Endodermal cell (in vitro differentiated cells): ENCODE results near the gene COQ5. TPM values are rescaled to one million over a fixed set of nuclear protein-coding genes. Genes with fewer than 3 reads are reported as not detected.

Source experiments
- DNase-seq: peaks from one replicate; pipeline ENCODE4 v3.0.0-alpha.2; 2017
- H3K27ac ChIP-seq: 2 replicates; pipeline ENCODE4 v1.5.1; 2013; ENCODE audit warnings: mild to moderate bottlenecking, low read depth, low read length, moderate library complexity
- H3K27me3 ChIP-seq: 2 replicates; pipeline ENCODE4 v1.6.1; 2013; ENCODE audit warnings: mild to moderate bottlenecking, low read length, moderate library complexity; ENCODE audit not compliant: insufficient read depth, control insufficient read depth, poor library complexity, severe bottlenecking
- H3K36me3 ChIP-seq: 2 replicates; pipeline ENCODE4 v1.7.0; 2013; ENCODE audit warnings: mild to moderate bottlenecking, low read length, moderate library complexity; ENCODE audit not compliant: control insufficient read depth, insufficient read depth
- H3K4me1 ChIP-seq: one replicate; pipeline ENCODE4 v1.7.0; 2013; ENCODE audit warnings: low read length; ENCODE audit not compliant: control insufficient read depth, insufficient read depth
- H3K4me3 ChIP-seq: 2 replicates; pipeline ENCODE4 v1.5.1; 2013; ENCODE audit warnings: mild to moderate bottlenecking, low read length, moderate library complexity
- H3K9ac ChIP-seq: 2 replicates; pipeline ENCODE4 v1.6.1; 2013; ENCODE audit warnings: mild to moderate bottlenecking, low read length, moderate library complexity; ENCODE audit not compliant: poor library complexity, severe bottlenecking; ENCODE audit errors: extremely low read depth
- H3K9me3 ChIP-seq: 2 replicates; pipeline ENCODE4 v1.6.1; 2013; ENCODE audit warnings: mild to moderate bottlenecking, low read length, moderate library complexity; ENCODE audit not compliant: control insufficient read depth
- H3K27ac Mint-ChIP-seq: 2 replicates; pipeline ENCODE4 v1.8.0; 2020; ENCODE audit warnings: mixed read lengths
- H3K27me3 Mint-ChIP-seq: 2 replicates; pipeline ENCODE4 v1.8.0; 2021; ENCODE audit warnings: mild to moderate bottlenecking, mixed read lengths; ENCODE audit not compliant: insufficient read depth
- H3K36me3 Mint-ChIP-seq: 2 replicates; pipeline ENCODE4 v1.8.0; 2020; ENCODE audit warnings: low read depth, mixed read lengths
- H3K4me1 Mint-ChIP-seq: 2 replicates; pipeline ENCODE4 v1.8.0; 2020; ENCODE audit warnings: mixed read lengths
- H3K4me3 Mint-ChIP-seq: 2 replicates; pipeline ENCODE4 v1.8.0; 2020; ENCODE audit warnings: mild to moderate bottlenecking, moderate library complexity, mixed read lengths
- H3K9me3 Mint-ChIP-seq: 2 replicates; pipeline ENCODE4 v1.8.0; 2020; ENCODE audit warnings: mild to moderate bottlenecking, mixed read lengths
- CTCF ChIP-seq: fragments of 200-600 bp; sonication (generic); conservative IDR thresholded peaks from 2 replicates; pipeline ENCODE4 v1.5.0; 2021; ENCODE audit warnings: antibody characterized with exemption, mild to moderate bottlenecking
- WGBS, 2 experiments: methylation state at CpG; one replicate each; pipeline versions ENCODE4 v1.1.5 to v1.1.7; 2013; ENCODE audit warnings: missing lambda C conversion rate in 2 of 2, mixed read lengths in 1 of 2; ENCODE audit not compliant: insufficient coverage in 1 of 2, insufficient read length in 1 of 2; 5-methylcytosine and 5-hydroxymethylcytosine counted together
- total RNA-seq, 2 donors: library from RNA; stranded (reverse); fragmentation: NEBNext Ultra II Directional in 1 of 2; extraction: Animal tissue kit (Norgen Biotek cat#: 25700) in 1 of 2; gene quantifications; 2 replicates in 1 of 2; 3 replicates in 1 of 2; pipeline ENCODE4 v1.2.1, GENCODE V29; 2021

COQ5 gene
- total RNA-seq, 2 donors from 2014 or later: 35.5 to 55.1 TPM

- Histone ChIP-seq H3K9me3 (no peaks in the 10 kb centered on the region), H3K27ac (no peak overlapping the region), H3K4me1 (peaks cover 3% of the 10 kb centered on the region), H3K9ac (no peak overlapping the region), H3K36me3 (no peaks in the 10 kb centered on the region), H3K27me3 (no peaks in the 10 kb centered on the region), H3K4me3 (no peak overlapping the region)
- no peak overlapping the region for H3K27ac Mint-ChIP-seq
- no peaks in the 10 kb centered on the region for H3K36me3 Mint-ChIP-seq
- H3K9me3 Mint-ChIP-seq: no peaks in the 10 kb centered on the region
- peaks cover 11% of the 10 kb centered on the region for H3K4me1 Mint-ChIP-seq
- WGBS, 2 experiments: 86 to 90% methylated on average over 1 of the region's 1 CpG
- H3K4me3 Mint-ChIP-seq: no peak overlapping the region
- no peak for TF ChIP-seq CTCF
- no peak for DNase-seq
- H3K27me3 Mint-ChIP-seq: no peaks in the 10 kb centered on the region
These were observed 48.7 kb downstream of the COQ5 start for GRCh38 chr12:120480211-120480610.

- Histone ChIP-seq H3K4me3 (no peak overlapping the region), H3K9ac (no peak overlapping the region), H3K36me3 (no peaks in the 10 kb centered on the region), H3K27me3 (no peaks in the 10 kb centered on the region), H3K9me3 (no peaks in the 10 kb centered on the region), H3K27ac (peak overlapping the region; percentile 16), H3K4me1 (peaks cover 3% of the 10 kb centered on the region)
- no peak for TF ChIP-seq CTCF
- 71 to 87% methylated on average over 1 of the region's 1 CpG for WGBS, 2 experiments
- no peak for DNase-seq
- Mint-ChIP-seq H3K9me3 (no peaks in the 10 kb centered on the region), H3K36me3 (no peaks in the 10 kb centered on the region), H3K27me3 (no peaks in the 10 kb centered on the region), H3K4me1 (peaks cover 13% of the 10 kb centered on the region), H3K27ac (no peak overlapping the region), H3K4me3 (no peak overlapping the region)
These were observed 49.5 kb downstream of the COQ5 start for GRCh38 chr12:120479458-120479857.

GRCh38 chr12:120475643-120476042, 53.3 kb downstream of the COQ5 start:
- no peak overlapping the region for H3K27ac ChIP-seq
- Mint-ChIP-seq H3K4me1 (peaks cover 5% of the 10 kb centered on the region), H3K27me3 (no peaks in the 10 kb centered on the region), H3K27ac (no peak overlapping the region), H3K36me3 (no peaks in the 10 kb centered on the region), H3K4me3 (no peak overlapping the region), H3K9me3 (no peaks in the 10 kb centered on the region)
- no peak for TF ChIP-seq CTCF
- H3K9ac ChIP-seq: no peak overlapping the region
- WGBS, 2 experiments: 100% methylated on average over 1 of the region's 1 CpG; no CpG with 5 or more reads in 1 of the 2 experiments
- no peaks in the 10 kb centered on the region for H3K27me3 ChIP-seq
- H3K4me3 ChIP-seq: no peak overlapping the region
- no peaks in the 10 kb centered on the region for H3K4me1 ChIP-seq
- no peaks in the 10 kb centered on the region for H3K9me3 ChIP-seq
- DNase-seq: no peak
- H3K36me3 ChIP-seq: no peaks in the 10 kb centered on the region
